ENCODE measurements around the gene TOPORS. TPM values are rescaled to one million over a fixed set of nuclear protein-coding genes. Genes with fewer than 3 reads are reported as not detected.

Gene TOPORS
- total RNA-seq, 4 donors from 2014 or later, result 16.5 to 28.5 (median 25.5) TPM

DNA sequence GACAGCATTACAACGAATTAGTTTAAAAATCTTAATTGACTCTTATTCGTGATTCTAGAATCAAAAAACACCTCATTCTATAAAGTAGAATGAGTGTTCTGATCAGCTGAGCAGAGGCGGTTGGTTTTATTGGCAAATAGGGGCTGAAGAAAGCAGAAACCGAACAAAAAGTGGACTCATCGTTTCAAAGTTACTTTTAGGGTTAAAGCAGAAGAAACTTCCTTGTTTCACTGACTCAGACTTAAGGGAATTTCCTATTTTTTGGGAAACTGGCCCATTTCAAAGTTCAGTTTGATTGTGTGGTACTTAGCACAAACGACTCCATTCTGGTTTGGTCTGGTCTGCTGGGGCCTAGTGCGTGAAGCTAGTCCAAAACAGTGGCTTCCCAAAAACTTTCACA, 21.4 kb upstream of the TOPORS start:
- H3K4me1 ChIP-seq, result peaks cover 2 to 46% (median 15%) of the 10 kb centered on the region in 3 donors
- TF ChIP-seq EP300 (IDR thresholded peaks at IDR 0.05) (no peak), POLR2A (IDR thresholded peaks at IDR 0.05) (no peak)
- TF ChIP-seq, protein P1, sequence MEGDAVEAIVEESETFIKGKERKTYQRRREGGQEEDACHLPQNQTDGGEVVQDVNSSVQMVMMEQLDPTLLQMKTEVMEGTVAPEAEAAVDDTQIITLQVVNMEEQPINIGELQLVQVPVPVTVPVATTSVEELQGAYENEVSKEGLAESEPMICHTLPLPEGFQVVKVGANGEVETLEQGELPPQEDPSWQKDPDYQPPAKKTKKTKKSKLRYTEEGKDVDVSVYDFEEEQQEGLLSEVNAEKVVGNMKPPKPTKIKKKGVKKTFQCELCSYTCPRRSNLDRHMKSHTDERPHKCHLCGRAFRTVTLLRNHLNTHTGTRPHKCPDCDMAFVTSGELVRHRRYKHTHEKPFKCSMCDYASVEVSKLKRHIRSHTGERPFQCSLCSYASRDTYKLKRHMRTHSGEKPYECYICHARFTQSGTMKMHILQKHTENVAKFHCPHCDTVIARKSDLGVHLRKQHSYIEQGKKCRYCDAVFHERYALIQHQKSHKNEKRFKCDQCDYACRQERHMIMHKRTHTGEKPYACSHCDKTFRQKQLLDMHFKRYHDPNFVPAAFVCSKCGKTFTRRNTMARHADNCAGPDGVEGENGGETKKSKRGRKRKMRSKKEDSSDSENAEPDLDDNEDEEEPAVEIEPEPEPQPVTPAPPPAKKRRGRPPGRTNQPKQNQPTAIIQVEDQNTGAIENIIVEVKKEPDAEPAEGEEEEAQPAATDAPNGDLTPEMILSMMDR (IDR thresholded peaks at IDR 0.05), result no peak
- H3K27ac ChIP-seq, result peak overlapping the region; percentile 90 to 97 (median 93)
- peaks cover 0 to 15% of the 10 kb centered on the region in 2 donors for H3K36me3 ChIP-seq
- H3K27me3 ChIP-seq, result no peaks in the 10 kb centered on the region
- no peaks in the 10 kb centered on the region for H3K9me3 ChIP-seq
- ATAC-seq, result no peak
- H3K4me3 ChIP-seq, result peak overlapping the region in 1 of 2 donors; percentile 91
- 52 to 85% methylated on average over 2 to 7 of the region's 7 CpGs for WGBS, 2 donors (ENCODE audit: low coverage in 1 of 2)

DNA sequence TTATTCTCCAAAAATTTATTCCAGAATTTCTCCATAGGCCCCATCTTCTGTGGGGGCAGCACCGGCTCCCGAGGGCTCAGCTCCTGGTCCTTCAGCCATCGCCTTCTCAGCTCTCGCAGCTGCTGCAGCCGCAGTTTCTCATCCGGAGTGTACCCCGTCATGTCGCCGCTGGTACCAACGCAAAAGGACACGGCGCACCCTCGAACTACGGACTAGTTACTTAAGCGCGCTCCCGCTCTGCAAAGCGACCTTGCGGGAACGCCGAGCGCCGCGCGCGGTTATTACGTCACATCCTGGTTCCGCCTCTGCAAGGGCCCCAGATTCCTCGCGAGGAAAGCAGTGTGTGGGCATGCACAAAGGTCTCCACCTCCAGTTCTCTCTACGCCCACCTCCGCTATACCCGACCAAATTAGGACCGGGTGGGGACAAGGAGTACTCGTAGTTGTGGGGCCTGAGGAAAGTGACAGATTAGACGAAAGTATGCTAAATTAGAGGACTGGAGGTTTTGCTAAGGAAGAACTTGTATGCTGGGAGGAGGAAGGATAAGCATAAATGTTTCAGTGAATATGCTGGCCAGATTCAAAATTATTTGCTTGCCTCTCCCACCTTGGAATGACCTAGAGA, 20.6 kb upstream of the TOPORS start, which contains the start of gene NDUFB6:
TSS of gene NDUFB6 (minus strand) at position 260 of the 624 bp plus-strand sequence. CDS start at position 161, 99 bp downstream.
- peak within 1 kb of the TSS; percentile 90 to 97 (median 93) for H3K27ac ChIP-seq
- WGBS, 2 donors (ENCODE audit: low coverage in 1 of 2), result 0% methylated on average over 1 to 2 of the region's 36 CpGs
- ATAC-seq, result peak; percentile 98
- H3K4me1 ChIP-seq, result peaks cover 2 to 47% (median 15%) of the 10 kb centered on the region in 3 donors
- H3K9me3 ChIP-seq, result no peaks in the 10 kb centered on the region
- peak within 1 kb of the TSS; percentile 91 to 98 for H3K4me3 ChIP-seq
- TF ChIP-seq, protein P1 (IDR thresholded peaks at IDR 0.05), result no peak
- TF ChIP-seq POLR2A (IDR thresholded peaks at IDR 0.05) (peak; percentile 68 to 77), EP300 (IDR thresholded peaks at IDR 0.05) (no peak), POLR2AphosphoS5 (IDR thresholded peaks at IDR 0.05) (peak; percentile 95)
- no peaks in the 10 kb centered on the region for H3K27me3 ChIP-seq
- H3K36me3 ChIP-seq, result peaks cover 0 to 20% of the 10 kb centered on the region in 2 donors

DNA sequence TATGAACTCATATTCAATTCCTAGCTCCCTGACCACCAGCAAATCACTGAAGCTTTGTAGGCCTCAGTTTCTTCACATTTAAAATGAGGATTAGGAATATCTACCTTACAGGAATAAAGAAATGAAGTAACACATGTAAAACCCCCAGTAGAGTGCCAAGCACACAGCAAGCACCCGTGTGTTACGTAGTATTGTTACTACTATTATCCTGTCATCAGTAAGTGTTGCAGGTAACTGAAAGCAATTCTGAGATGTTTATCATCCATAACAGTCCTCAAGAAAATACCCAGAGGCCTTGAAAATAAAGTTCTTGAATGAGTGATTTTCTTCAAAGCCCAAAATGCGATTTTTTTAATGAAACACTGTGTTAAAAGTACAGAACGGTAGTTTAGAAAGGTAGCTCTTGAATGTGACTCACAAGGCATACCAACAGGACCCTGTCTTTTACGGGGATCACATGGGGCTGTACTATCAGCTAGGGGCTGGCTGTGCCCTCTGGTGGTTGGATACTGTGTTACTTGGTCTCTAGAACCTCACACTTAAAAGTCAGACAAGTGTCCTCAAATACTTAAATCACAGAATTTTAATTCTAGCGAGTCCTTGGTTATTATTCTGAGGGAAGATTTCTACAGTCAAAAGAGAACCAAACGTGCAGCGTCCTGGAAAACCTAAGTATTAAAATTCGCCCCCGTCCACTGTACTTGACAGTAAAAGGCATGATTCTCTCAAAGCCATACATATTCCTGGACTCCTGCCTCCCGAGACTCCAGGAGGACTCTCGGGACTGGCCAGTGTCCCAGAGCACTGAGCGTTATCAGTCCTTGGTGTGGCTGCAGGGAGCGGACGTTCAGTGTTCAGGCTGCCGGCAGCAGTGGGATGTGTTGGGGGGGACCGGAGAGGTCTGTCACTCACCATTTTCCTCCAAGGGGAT, 19.8 kb upstream of the TOPORS start:
- no peaks in the 10 kb centered on the region for H3K9me3 ChIP-seq
- H3K4me3 ChIP-seq, result peak overlapping the region; percentile 91 to 98
- peak overlapping the region; percentile 90 to 97 (median 93) for H3K27ac ChIP-seq
- ATAC-seq, result peak; percentile 67
- no peak for TF ChIP-seq EP300 (IDR thresholded peaks at IDR 0.05)
- TF ChIP-seq, protein P1 (IDR thresholded peaks at IDR 0.05), result peak; percentile 10 to 63 (median 57)
- WGBS, 2 donors (ENCODE audit: low coverage in 1 of 2), result 0 to 2% methylated on average over 8 to 17 of the region's 17 CpGs
- peaks cover 0 to 28% of the 10 kb centered on the region in 2 donors for H3K36me3 ChIP-seq
- H3K4me1 ChIP-seq, result peaks cover 2 to 47% (median 15%) of the 10 kb centered on the region in 3 donors
- no peaks in the 10 kb centered on the region for H3K27me3 ChIP-seq

DNA sequence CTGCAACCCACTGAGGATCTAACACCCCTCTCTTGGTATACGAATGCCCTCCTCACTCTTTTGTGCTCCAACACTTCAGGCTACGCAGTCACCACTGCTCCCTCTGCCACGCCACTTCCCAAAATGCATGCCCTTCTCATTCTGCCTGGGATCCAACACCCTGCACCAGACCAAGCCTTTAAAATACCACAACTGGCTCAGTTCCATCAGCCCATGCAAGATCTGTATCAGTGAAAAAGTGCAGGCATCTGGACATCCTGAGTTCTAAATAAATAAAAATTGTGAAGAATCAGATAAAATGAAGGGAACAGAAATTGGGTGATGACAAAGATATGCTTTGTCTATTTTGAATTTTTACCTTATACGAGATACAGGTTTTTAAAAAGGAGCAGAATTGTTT, 17.9 kb upstream of the TOPORS start:
- no peaks in the 10 kb centered on the region for H3K27me3 ChIP-seq
- no peak for ATAC-seq
- TF ChIP-seq POLR2A (IDR thresholded peaks at IDR 0.05) (no peak), POLR2AphosphoS5 (IDR thresholded peaks at IDR 0.05) (no peak), EP300 (IDR thresholded peaks at IDR 0.05) (no peak)
- TF ChIP-seq, protein P1 (IDR thresholded peaks at IDR 0.05), result no peak
- H3K36me3 ChIP-seq, result peaks cover 0 to 47% of the 10 kb centered on the region in 2 donors
- peaks cover 2 to 47% (median 15%) of the 10 kb centered on the region in 3 donors for H3K4me1 ChIP-seq
- H3K4me3 ChIP-seq, result no peak overlapping the region
- WGBS, 2 donors (ENCODE audit: low coverage in 1 of 2), result 63 to 94% methylated on average over 1 to 4 of the region's 4 CpGs
- H3K27ac ChIP-seq, result no peak overlapping the region
- no peaks in the 10 kb centered on the region for H3K9me3 ChIP-seq
